ENCODE measurements around the gene PHKB. TPM values are rescaled to one million over a fixed set of nuclear protein-coding genes. Genes with fewer than 3 reads are reported as not detected.

The PHKB gene
- total RNA-seq, 1 donor from 2014 or later = 110 TPM

DNA sequence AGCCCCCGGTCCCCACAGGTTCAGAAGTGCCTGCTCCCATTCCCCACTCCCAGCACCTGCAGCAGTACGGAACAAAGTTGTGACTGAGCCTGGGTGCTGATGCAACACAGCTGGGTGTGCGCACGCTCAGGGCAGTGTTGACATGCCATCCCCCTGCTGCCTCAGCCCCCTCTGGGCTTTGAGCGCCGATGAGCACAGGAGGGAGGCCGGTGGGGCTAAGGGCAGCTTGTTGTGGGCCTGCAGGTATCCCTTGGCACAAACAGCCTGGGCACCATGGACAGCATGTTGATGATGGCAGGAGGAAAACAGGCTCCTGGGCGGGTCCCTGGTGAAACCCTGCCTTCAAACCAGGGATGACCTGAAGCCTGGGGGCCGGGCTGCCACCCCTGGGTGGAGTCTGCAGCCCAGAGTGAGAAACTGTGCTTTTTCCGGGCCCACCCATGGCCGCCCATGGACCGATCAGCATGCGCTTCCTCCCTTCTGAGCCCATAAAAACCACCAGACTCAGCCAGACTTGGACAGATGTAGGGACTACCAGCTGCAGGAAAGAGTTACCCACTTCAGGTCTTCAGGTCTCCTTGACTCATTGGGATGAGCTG is 175.5 kb downstream of the PHKB start:
- POLR2A ChIA-PET = no interaction called here
- no peak overlapping the region for H3K4me3 Mint-ChIP-seq

DNA sequence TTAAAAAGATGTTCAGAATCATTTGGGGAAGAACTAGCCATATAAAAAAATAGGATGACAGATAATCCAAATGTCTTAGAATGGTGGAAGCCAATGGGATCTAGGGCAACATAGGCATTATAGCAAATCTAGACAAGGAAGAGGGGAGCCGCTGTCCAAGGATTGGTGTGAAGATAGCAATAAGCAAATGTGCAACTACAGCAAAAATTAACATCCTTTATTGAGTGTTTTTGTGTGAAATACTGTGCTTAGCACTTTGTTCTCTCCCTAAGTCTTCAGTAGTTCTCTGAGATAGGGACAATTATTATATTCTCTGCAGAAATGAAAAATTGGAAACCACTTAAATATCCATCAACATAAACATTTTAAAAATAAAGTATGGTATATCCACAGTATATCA is 177.0 kb downstream of the PHKB start:
- intact Hi-C loops (cut with micrococcal nuclease) = no loop called here
- ChIA-PET POLR2A (no interaction called here), CTCF (no interaction called here)
- no peak for ATAC-seq (ENCODE audit: low read depth)
- Mint-ChIP-seq H3K27me3 (no peaks in the 10 kb centered on the region), H3K4me1 (no peaks in the 10 kb centered on the region), H3K9me3 (no peaks in the 10 kb centered on the region), H3K27ac (no peak overlapping the region), H3K4me3 (no peak overlapping the region), H3K36me3 (ENCODE audit: low read depth) (peaks cover 73% of the 10 kb centered on the region)
- no peak for DNase-seq
- TF ChIP-seq CTCF (IDR thresholded peaks at IDR 0.05) = no peak

More for the DNA sequence above, 175.5 kb downstream of the PHKB start:
- no peaks in the 10 kb centered on the region for H3K27me3 Mint-ChIP-seq
- H3K36me3 Mint-ChIP-seq (ENCODE audit: low read depth) = peaks cover 66% of the 10 kb centered on the region
- no peaks in the 10 kb centered on the region for H3K4me1 Mint-ChIP-seq
- intact Hi-C loops (cut with micrococcal nuclease) = no loop called here
- no peaks in the 10 kb centered on the region for H3K9me3 Mint-ChIP-seq
- DNase-seq (no peak), ATAC-seq (ENCODE audit: low read depth) (no peak)
- CTCF ChIA-PET = no interaction called here
- no peak overlapping the region for H3K27ac Mint-ChIP-seq
- no peak for TF ChIP-seq CTCF (IDR thresholded peaks at IDR 0.05)

DNA sequence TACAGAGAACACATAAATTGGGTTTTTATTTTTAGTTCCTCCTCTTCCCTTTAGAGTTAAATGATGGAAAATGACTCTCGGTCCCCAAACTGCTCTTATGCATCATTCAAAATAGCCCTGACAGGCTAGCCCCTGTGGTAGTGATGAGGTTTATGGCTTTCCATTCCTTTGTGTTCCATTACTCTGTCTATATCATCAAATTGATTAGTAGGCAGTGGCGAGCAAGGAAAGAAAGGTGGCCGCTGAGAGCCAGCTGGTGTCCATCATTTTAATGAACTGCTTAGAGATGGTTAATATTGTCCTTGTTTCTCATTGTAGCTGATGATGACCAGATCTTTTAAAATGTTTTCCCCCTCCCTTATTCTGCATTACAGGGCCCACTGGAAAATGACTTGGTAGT is 179.5 kb downstream of the PHKB start:
- ChIA-PET POLR2A (no interaction called here), CTCF (no interaction called here)
- Mint-ChIP-seq H3K27ac (no peak overlapping the region), H3K9me3 (no peaks in the 10 kb centered on the region), H3K36me3 (ENCODE audit: low read depth) (peaks cover 71% of the 10 kb centered on the region), H3K4me3 (no peak overlapping the region), H3K27me3 (no peaks in the 10 kb centered on the region), H3K4me1 (no peaks in the 10 kb centered on the region)
- ATAC-seq (ENCODE audit: low read depth) (no peak), DNase-seq (no peak)
- TF ChIP-seq CTCF (IDR thresholded peaks at IDR 0.05) = no peak
- intact Hi-C loops (cut with micrococcal nuclease) = no loop called here

DNA sequence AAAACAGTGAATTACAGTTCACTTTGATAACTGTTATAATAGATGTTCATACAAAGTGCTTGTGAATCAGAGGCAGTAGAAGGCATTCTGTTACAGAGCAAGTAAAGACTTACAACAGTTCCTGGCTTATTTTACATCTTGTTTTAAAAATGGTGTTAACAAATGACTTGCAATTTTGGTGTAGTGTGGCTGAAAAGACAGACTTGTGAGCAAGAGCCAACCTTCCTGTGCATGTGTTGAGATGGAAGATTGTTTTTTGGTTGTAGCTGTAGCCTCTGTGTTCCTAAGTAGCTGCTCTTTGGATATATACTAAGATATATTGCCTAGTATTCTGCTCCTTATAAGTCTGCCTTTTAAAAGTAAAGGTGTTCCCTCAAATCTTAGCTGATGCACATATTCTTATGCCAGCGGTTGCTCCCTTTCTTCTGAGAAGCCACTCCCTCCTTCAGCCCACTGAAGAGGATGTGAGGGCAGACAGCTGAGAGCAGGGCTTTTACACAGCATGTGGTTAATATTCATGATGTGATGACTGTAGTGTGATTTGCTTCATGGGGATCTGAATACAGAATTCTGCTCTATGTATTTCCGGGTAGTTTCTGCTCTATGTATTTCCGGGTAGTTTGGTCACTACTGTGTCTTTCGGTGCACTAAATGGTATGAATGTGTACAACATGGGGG is 182.3 kb downstream of the PHKB start:
- Mint-ChIP-seq H3K4me3 (no peak overlapping the region), H3K27ac (no peak overlapping the region), H3K27me3 (no peaks in the 10 kb centered on the region), H3K36me3 (ENCODE audit: low read depth) (peaks cover 63% of the 10 kb centered on the region), H3K9me3 (no peaks in the 10 kb centered on the region), H3K4me1 (no peaks in the 10 kb centered on the region)
- ChIA-PET POLR2A (no interaction called here), CTCF (no interaction called here)
- ATAC-seq (ENCODE audit: low read depth) (no peak), DNase-seq (no peak)
- TF ChIP-seq CTCF (IDR thresholded peaks at IDR 0.05) = no peak
- intact Hi-C loops (cut with micrococcal nuclease) = no loop called here

DNA sequence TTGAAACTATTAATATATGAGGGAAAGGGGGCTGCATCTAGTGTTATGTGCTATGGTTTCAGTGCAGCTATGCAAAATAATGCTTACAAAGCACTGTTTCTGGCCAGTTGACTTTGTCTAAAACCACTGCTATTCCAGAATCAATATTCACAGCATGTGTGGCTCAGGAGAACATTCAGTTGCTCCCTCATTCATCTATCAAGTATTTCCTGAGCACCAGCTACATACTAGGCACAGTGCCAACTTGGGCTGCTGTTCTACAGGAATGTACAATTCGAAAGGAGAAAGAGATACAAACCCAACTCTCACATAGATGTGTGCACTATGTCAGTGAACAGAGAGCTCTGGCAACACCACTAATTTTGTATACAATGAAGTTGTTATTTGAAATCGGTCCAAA is 183.0 kb downstream of the PHKB start:
- ChIA-PET CTCF (no interaction called here), POLR2A (no interaction called here)
- ATAC-seq (ENCODE audit: low read depth) (no peak), DNase-seq (no peak)
- Mint-ChIP-seq H3K27me3 (no peaks in the 10 kb centered on the region), H3K4me3 (no peak overlapping the region), H3K9me3 (no peaks in the 10 kb centered on the region), H3K27ac (no peak overlapping the region), H3K36me3 (ENCODE audit: low read depth) (peaks cover 65% of the 10 kb centered on the region), H3K4me1 (no peaks in the 10 kb centered on the region)
- TF ChIP-seq CTCF (IDR thresholded peaks at IDR 0.05) = no peak
- intact Hi-C loops (cut with micrococcal nuclease) = no loop called here
